HG02870 (cell line): ENCODE results near the gene NRXN3.

ENCODE experiments used
- ATAC-seq: cut with Tn5 transposase; IDR thresholded peaks from one replicate; pipeline ENCODE4 v1.9.1; 2021; ENCODE audit warnings: mild to moderate bottlenecking, moderate library complexity; ENCODE audit not compliant: unreplicated experiment

The NRXN3 gene

DNA sequence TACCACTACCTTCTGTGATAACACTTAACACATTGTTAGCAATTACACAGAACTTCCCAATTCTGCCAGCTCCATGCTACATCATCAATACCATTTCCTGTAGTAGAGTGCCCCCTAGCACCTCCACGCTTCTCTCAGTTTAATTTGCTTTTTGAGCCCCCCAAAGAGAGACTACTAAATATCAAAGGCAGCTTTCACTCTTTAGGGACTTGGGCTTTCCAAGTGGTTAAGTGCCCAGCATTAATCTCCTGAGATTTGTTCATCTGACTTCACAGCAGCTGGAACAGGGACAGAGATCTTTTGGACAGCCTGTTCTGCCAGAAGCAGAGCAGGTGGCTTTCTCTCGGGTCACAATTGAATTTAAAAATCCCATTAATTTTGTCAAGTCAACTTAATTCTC, 1086.2 kb downstream of the NRXN3 start:
- no peak for ATAC-seq

DNA sequence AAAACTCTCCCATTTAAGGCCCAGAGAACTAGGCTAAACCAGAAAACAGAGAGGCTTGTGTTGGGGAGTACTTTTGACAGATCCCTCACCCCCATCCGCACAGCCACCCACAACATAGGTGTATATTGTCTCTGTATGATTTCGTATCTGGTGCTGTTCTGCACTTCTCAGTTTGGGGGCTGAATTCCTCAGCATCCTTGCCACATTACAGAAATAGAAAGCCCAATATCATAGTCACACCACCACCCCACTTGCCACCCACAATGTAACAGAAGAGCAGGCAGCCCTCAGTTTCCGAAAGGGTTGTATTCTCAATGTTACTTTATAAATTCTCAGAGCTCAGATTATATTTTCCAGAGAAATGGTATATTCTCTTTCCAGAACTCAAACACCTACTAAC, 1090.2 kb downstream of the NRXN3 start:
- no peak for ATAC-seq

DNA sequence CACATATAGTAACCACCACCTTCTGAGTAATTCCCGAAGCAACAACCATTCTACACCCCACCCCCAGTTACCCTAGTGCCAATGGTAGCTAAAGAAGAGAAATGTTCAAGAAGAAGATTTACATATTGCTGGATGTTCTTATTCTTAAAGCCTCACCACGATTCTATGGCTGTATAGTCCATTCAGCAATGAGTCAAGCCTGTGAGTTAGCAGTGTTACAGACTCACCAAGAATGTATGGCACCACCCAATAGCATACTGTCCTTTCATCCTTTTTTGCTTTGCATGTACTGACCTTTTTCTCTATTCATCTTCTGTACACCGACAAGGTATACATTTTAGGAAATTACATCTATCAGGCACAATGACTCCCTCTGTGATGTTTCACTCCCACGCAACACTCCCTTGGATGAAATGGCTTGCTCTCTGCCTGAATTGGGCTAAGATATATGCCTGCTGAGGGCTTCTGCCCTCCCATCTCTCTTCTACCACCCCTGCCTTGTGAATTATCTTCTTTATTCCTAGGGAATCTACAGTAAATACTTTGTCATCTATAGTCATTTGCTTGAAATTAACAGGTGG, 1095.3 kb downstream of the NRXN3 start:
- ATAC-seq, result no peak

DNA sequence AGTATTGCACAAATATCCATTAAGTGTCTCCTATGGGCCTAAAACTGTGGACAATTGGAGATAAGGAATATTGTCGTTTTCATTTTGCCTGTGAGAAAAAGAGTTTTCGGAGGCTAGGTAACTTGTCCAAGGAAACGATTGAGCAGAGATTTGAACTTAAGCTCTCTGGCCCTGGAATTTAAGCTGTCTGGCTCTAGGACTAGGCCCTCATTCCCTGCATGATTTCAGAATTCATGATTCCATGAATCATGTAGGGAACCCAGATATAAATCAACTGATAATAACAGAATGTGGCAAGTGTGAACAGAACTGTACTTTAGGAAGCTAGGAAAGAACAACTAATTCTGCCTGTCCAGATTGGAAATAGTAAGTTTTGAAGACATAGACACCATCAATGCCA, 1100.2 kb downstream of the NRXN3 start:
- ATAC-seq, result no peak

DNA sequence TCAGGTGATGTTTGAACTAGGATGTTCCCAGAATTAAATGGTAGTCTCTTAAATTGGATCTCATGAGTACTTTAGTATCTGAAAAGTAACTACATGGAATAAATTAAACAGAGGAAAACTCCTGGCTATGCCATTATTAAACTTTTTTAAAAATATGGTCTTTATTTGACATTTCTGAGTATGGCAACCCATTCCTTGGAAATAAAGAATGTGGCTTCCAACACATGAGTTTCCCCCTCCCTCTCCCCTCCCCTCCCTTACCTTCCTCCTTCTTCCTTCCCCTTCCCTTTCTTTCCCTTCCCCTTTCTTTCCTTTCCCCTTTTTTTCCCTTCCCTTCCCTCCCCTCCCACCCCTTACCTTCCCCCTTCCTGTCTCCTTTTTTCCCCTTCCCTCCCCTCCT, 1100.9 kb downstream of the NRXN3 start:
- no peak for ATAC-seq

DNA sequence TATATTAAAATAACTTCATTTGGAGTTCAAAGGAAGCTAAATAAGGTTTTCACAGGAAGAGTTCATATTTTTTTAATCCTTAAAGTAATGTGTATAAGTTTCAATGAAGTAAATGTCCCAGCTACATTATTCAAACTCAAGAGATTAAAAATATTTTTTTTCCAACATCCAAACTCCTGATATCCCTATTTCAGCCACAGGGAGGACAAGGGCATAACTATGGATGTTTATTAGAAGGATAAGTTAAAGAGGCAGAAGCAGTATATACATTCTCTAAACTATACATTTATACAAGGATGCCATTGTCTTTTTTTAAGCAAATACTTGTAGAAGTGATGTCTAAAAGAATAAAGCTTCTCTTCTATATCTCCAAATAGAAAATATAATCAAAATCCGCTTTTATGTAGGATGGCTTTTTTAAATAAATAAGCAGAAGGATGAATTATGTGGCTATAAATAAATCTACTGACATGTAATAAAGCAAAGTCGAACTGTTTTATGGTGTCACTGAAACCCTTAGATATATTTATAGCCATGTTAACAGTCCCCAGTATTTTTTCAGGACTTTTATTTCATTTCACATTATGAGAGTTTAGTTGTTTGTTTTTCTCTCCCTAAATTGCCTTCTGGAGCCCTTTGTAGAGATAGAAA, 1104.6 kb downstream of the NRXN3 start:
- no peak for ATAC-seq

DNA sequence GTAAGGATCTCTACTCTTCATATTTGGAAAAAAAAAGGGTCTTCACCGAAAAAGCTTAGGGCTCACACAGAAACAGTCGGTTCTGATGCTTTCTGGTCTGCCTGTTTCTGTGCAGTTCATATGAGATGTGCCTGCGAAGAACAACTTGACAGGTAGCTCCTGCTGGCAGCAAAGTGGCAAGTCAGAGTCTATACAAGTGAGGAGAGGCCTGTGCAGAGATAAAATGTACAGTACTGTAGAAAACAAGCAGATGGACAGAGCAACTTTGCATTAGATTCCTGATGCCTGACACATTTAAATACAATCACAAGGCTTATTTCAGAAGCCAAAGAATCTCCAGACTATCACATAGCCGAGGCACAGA, 1105.1 kb downstream of the NRXN3 start:
- ATAC-seq, result no peak

DNA sequence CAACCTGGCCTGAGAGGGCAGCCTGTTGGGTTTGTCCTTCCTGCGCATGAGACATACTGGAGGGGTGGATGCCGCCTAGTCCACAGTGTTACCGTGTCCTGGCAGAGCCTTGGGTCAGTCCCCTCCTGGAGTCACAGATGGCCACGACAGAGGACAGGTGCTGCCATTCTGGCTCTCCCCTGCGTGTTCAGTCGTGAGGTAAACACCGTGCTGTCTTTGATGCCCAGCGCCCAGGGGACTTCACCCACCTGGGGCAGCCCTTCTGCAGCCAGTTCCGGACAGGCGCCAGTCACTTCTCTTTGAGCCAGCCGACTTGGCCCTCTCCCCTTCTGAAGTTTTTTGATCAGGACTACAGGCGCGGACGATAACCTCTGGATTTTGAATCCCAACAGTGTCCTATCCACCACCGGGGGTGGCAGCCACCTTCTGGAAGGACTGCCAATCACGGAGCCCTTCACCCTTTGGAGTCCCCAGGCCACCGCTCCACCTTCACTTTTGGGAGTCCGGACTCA, 1108.2 kb downstream of the NRXN3 start:
- no peak for ATAC-seq

DNA sequence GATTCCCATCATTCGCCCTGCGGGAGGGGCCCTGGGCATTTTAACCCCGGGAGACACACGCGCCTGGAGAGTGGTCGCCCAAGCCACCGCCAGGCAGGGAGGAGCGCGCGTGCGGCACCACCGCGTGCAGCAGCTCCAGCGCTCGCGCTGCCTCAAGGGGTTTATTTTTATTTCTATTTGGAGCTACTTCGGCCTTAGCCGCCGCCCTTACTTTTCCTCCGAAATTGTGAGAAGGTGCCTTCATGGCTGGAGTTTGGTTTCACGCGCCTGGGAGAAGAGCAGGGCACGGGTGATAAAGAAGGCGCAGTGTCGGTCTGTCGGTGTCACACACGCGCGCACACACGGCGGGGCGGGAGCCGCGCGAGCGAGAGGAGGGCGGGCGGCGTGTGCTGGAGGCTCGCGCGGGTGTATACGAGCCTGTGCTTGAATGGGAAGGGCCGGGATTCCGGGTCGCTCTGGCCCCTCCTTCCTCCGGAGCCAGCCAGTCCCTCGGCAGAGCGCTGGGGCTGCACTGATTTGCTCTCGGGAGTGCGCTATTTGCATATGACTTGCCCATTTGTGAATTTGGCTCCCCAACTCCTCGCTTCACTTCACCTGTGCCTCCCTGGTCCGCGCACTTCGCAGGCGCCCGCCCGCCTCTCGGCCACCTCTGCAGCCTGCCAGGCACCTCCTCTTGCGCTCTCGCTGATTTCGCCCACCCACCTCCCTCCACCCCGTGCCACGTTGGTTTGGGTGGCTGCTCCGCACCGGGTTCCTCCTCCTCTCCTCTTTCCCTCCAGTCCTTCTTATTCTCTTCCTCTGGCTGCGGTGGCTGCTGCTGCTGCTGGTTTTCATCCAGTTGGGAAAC, 1108.8 kb downstream of the NRXN3 start:
- no peak for ATAC-seq

DNA sequence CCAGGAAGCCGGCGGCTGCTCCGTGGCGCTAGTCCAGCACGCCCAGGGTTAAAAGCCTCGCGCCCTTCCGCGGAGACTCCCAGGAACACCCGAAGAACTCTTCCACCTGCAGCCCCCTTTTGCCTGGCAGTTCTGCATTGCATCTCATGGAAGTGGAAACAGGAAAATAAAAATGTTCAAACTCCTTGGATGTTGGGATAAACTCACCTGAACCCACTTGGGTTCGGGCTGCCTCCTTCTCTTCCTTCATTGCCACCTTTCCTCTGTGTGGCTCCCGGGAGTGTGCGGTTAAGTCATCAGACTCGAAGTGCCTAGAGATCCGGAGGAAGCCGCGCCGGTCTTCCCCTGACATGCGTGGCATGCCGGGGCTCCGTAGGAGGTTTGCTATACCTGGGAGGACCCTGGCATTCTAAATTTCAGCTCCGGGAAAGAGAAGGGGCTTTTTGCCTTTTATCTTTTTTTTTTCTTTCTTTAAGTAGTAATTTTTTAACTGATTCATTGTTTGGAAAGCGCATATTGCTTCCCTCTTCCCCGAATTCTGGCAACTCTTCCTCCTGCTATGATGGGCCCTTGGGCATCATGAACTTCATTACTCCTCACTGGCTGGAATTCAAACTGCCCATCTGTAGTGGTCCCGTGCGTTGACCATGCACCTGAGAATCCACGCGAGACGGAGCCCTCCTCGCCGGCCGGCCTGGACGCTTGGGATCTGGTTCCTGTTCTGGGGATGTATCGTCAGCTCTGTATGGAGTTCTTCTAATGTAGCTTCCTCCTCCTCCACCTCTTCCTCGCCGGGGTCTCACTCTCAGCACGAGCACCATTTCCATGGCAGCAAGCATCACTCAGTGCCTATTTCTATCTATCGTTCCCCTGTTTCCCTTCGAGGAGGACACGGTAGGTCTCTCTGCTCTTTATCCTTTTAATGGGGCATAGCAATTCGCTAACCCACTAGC, 1109.7 kb downstream of the NRXN3 start:
- ATAC-seq, result no peak

DNA sequence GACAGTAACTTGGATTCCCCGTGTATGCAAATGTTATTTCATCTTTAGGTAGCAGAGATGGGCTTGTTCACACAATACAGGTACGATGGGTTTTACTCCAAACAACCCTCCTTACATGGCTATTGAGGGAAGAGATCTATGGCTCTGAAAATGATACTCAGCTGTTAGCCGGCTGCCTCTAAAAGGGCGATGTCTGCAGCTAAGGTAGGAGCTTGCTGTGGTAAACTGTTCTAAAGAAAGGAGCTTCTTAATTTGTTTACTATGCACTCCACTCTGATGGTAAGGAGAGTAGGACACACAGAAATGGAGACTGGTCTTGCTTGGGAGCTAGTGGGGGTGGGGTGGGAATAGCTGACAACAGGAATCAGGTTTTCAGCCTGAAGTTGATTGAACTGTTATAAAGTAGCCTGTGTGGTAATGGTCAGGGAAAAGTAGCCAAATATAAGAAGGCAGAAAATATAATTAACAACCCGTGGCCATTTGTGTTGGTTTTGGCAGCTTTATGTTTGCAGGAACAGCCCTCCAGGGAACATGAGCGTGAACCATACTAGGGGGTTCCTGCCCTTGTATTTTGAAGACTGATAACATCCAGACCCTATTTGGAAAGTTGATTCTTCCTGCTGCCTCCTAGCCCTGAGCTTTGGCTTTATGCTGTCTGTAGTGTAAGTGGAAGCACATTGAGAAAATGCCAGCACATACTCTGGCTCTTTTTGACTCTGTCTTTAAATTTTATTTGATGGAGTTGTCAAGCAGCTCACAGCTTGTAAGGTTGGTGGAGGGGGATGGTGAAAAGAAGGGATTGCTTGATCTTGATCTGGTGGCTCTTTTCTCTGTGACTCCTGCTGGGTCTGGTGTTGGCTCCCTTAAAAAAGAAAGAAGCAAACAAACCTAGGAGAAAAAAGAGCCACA, 1111.3 kb downstream of the NRXN3 start:
- no peak for ATAC-seq

DNA sequence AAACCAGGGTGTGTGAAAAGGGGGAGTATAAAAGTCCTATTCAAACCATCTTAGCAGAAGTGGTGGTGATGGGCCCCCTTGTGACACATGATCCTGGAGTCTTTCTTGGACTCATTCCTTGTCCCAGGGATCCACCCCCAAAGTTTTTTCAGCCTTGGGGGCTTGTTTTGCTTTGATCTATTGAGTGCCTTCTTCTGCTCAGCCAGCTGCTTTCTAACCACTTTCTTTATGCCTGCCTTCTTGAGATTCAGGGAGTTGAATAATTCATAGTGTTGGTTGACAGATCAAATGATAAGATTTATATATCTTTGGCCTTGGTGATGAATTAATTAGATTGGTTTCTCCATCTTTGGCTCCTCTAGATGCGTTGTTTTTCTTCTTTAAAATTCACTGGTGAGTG, 1114.4 kb downstream of the NRXN3 start:
- ATAC-seq, result no peak

DNA sequence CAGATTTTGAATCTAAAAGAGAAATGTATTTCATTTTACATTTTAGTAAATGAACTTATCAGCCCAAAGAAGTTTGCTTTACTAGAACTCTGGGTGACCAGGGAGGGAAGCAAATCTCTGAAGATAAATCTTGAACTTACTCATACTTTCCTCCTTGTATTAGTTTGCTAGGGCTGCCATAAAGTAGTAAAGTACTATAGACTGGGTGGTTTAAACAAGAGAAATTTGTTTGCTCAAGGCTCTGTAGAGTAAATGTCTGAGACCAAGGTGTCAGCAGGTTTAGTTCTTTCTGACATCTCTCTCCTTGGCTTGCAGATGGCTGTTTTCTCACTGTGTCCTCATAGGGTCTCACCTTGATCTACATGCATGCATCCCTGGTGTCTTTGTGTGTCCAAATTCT, 1115.1 kb downstream of the NRXN3 start:
- no peak for ATAC-seq

DNA sequence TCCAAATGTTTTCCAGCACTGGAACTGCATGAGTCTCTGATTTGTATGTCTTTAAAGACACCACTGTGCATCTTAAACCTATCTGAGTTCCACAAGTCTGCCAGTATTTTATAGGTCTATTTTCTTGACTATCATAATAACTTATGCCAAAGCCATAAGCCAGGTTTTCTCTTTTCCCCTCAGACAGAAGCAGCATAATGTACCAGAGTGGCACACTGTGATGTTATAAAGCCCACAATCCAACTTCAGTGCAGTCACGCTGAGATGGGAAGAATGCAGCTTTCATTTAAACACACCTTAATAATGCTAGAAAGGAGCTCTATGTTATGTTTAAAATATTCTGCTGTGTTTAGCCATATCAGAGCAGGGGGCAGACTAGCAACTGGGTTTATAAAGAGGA, 1117.8 kb downstream of the NRXN3 start:
- ATAC-seq, result no peak

DNA sequence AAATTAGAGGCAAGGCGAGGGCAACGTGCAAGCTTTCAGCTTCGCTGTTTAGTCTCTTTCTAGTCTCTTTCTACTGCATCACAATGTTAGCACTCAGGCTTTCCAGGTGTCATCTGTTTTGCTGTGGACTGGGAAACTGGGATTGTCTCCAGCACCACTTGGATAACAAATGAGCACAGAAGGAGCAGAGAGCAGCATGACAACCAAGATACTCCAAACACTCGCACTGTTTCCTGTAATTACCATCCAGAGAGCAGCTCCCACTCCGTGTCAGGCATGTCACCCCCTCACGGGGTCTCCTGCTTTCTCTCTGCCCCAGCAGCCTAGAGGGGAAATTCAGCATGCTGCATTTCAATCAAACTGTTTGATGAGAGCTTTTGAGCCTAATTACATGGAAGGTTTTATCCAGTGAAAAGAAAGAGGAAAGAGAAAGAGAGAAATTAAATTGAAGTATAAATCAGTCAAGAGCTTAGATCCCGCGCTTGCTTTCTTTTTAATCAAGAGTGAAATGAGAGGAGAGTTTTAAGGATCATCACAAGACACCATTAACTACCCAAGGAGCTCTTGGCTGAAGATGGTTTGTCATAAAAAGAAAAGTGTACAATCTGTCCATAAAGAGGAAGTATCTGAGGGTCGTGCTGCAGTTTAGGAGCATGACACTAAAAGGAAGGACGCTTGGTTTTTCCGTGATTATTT, 1123.5 kb downstream of the NRXN3 start:
- ATAC-seq, result no peak

DNA sequence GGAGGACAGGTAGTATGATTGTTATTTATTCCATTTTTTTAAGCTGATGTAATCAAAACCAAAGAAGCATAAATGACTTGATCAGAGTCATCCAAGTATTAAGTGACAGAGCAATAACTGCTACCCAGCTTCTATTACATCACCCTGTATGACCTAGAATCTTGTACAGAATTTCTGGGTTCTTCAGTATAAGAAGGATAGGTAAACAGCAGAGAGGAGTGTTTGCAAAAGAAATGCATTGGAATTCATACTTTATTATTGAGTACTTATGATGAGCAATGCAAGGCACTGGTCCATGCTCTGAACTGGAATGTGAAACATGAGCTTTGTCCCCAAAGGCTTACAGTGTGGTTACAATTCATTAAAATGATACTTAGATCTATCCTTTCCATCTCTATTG, 1124.3 kb downstream of the NRXN3 start:
- no peak for ATAC-seq

DNA sequence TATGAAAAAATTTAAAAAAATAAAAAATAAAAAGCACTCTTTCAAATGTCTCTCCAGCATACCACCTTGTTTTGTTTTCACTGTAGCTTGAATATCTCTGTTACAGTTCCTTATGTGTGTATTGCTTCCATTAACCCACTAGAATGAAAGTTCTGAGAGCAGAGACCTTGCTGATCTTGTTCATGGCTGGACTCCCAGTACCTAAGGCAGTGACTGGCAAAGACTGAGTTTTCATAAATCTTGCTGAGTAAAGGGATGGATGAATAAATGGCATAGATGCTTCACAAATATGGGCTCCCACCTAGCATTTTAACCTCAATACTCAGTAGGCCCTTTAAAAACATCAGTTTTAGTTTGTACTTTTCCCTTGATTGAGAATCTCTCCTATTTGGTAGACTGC, 1125.2 kb downstream of the NRXN3 start:
- no peak for ATAC-seq

DNA sequence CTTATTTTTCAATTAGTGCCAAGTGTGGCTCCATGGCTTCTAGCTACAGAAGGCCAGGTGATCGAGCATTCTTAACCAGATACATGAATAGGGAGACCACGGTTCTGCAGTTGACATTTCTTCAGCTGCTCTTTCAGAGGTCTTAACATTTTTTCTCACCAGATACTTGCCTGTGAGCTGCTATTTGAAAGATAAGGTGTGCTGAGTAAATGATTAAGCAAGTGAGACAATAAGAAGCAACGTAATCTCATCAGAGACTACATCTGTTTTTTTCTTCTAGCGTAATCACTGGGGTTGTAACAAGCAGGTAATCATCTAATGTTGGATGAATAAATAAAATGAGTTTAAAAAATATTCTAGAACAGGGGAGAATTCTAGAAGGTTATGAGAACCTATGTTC, 1128.2 kb downstream of the NRXN3 start:
- no peak for ATAC-seq

DNA sequence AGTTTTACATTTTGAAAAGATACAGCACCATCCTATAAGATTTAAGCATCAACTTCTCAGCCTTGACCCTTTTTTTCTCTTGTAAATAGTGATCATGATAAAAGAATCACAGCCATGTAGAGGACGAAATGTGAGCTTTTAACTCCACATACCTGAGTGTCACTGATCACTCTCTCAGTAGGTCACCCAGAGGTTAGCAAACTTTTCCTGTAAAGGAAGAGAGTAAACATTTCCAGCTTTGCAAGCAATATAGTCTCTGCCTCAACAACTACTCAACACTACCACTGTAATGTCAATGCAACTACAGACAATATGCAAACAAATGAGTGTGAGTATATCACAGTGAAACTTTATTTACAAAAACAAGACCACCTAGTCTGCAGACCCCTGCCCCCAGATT, 1129.0 kb downstream of the NRXN3 start:
- no peak for ATAC-seq
